Fibroblast of skin of back (primary cell): ENCODE data around the gene APEX1.
A peak's percentile ranks its signal among the peaks of the same experiment; 100 is the strongest.
"Not testable (repeated sequence)": the region's sequence is repeated elsewhere in the genome, so short reads cannot be mapped to it uniquely, and the experiment has no call there.

ENCODE experiments used
- DNase-seq: peaks from one replicate; pipeline ENCODE4 v3.0.0-alpha.2; 2013

The APEX1 gene

GRCh38 chr14:20435582-20436362 lies 19.3 kb upstream of the APEX1 start, which contains the start of gene KLHL33:
Gene KLHL33, minus strand, starts transcription at chr14:20436166. Its CDS starts 355 bp downstream, at chr14:20435811.
- DNase-seq, result no peak

GRCh38 chr14:20436363-20436755 lies 18.7 kb upstream of the APEX1 start:
- DNase-seq, result peak; percentile 82

GRCh38 chr14:20438664-20439063 lies 16.4 kb upstream of the APEX1 start:
- no peak for DNase-seq

- no peak for DNase-seq
These were observed 14.6 kb upstream of the APEX1 start for GRCh38 chr14:20440465-20440864.

- no peak for DNase-seq
These were observed 14.1 kb upstream of the APEX1 start for GRCh38 chr14:20440882-20441281.

GRCh38 chr14:20441461-20441860 lies 13.6 kb upstream of the APEX1 start:
- DNase-seq, result no peak

GRCh38 chr14:20443650-20444049 lies 11.4 kb upstream of the APEX1 start:
- DNase-seq, result not testable (repeated sequence)

- no peak for DNase-seq
These were observed 8.1 kb upstream of the APEX1 start for GRCh38 chr14:20446889-20447288.

- not testable (repeated sequence) for DNase-seq
These were observed 2.2 kb upstream of the APEX1 start for GRCh38 chr14:20452831-20453230.

GRCh38 chr14:20455355-20456300 lies 602 bp downstream of the APEX1 start:
- DNase-seq, result peak; percentile 83

- DNase-seq, result no peak
These were observed 1.9 kb downstream of the APEX1 start for GRCh38 chr14:20456971-20457370.

- DNase-seq, result no peak
These were observed 3.2 kb downstream of the APEX1 start for GRCh38 chr14:20458031-20458789.

- DNase-seq, result no peak
These were observed 5.6 kb downstream of the APEX1 start for GRCh38 chr14:20460458-20461224.

- peak; percentile 100 for DNase-seq
These were observed 6.5 kb downstream of the APEX1 start, which contains the start of gene PIP4P1 for GRCh38 chr14:20461225-20462141. Gene PIP4P1, minus strand, starts transcription at chr14:20461434. Its CDS starts 109 bp downstream, at chr14:20461325.

GRCh38 chr14:20468764-20469241 lies 13.8 kb downstream of the APEX1 start:
- DNase-seq, result no peak

- peak; percentile 84 for DNase-seq
These were observed 14.3 kb downstream of the APEX1 start, which contains the start of gene PNP for GRCh38 chr14:20469242-20469889. Gene PNP, plus strand, starts transcription at chr14:20469406. Its CDS starts 119 bp downstream, at chr14:20469525.

GRCh38 chr14:20469890-20470602 lies 15.0 kb downstream of the APEX1 start:
- DNase-seq, result peak; percentile 80

- DNase-seq, result no peak
These were observed 15.5 kb downstream of the APEX1 start for GRCh38 chr14:20470603-20470901.

- DNase-seq, result no peak
These were observed 17.6 kb downstream of the APEX1 start for GRCh38 chr14:20472536-20473169.
